Neural crest cell (in vitro differentiated cells): ENCODE data around the gene TAPBPL. TPM values are rescaled to one million over a fixed set of nuclear protein-coding genes. Genes with fewer than 3 reads are reported as not detected.

Experiments
- DNase-seq: peaks from one replicate; pipeline ENCODE4 v3.0.0; 2021; ENCODE audit warnings: low read depth, mixed read lengths, low spot score
- H3K27ac Mint-ChIP-seq: one replicate; pipeline ENCODE4 v1.8.0; 2021; ENCODE audit warnings: mild to moderate bottlenecking, mixed read lengths; ENCODE audit not compliant: unreplicated experiment
- H3K27me3 Mint-ChIP-seq: 2 replicates; pipeline ENCODE4 v1.8.0; 2021; ENCODE audit warnings: low read depth, mild to moderate bottlenecking, mixed read lengths
- H3K36me3 Mint-ChIP-seq: 2 replicates; pipeline ENCODE4 v1.8.0; 2021; ENCODE audit warnings: low read depth, mild to moderate bottlenecking, mixed read lengths
- H3K4me1 Mint-ChIP-seq: 2 replicates; pipeline ENCODE4 v1.8.0; 2021; ENCODE audit warnings: mixed read lengths
- H3K4me3 Mint-ChIP-seq: one replicate; pipeline ENCODE4 v1.8.0; 2021; ENCODE audit warnings: mild to moderate bottlenecking, mixed read lengths
- H3K9me3 Mint-ChIP-seq: 2 replicates; pipeline ENCODE4 v1.8.0; 2021; ENCODE audit warnings: mixed read lengths
- CTCF ChIP-seq: fragments of 200-600 bp; sonication (generic); conservative IDR thresholded peaks from 2 replicates; pipeline ENCODE4 v1.5.0; 2021; ENCODE audit warnings: antibody characterized with exemption, mild to moderate bottlenecking
- total RNA-seq: library from RNA; stranded (reverse); gene quantifications from 2 replicates; pipeline ENCODE4 v1.2.1, GENCODE V29; 2021

Gene TAPBPL
- total RNA-seq, 1 donor from 2014 or later = 1.2 TPM

DNA sequence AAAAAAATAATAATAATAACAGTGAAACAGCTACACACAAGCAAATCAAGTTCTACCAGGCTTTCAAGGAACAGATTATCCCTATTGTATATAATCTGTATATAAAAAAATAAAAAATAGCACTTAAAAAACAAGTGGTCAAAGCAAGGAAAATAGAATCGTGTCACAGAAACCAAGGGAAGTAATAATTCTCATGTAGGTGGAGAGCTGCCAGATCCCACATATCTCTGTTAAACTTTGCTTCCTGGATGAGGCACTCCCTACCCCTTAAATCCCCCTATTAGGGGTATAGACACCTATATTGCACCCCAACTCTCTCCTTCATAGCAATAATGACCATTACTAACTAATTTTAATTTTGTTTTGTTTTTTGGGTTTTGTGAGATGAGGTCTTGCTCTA lies 11.5 kb upstream of the TAPBPL start:
- no peak for TF ChIP-seq CTCF
- H3K36me3 Mint-ChIP-seq = no peaks in the 10 kb centered on the region

DNA sequence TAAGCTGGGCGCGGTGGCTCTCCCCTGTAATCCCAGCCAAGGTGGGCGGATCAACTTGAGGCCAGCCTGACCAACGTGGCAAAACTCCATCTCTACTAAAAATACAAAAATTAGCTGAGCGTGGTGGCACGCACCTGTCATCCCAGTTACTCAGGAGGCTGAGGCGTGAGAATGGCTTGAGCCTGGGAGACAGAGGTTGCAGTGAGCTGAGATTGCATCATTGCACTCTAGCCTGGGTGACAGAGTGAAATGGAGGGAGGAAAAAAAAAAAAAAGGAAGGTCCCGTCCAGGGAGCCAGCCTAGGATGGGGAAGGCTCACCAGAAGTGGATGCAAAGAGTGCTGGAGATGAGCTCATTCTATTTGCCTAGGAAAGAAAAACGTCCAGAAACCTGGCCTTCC lies 9.0 kb upstream of the TAPBPL start:
- Mint-ChIP-seq H3K36me3 (no peaks in the 10 kb centered on the region), H3K27me3 (no peaks in the 10 kb centered on the region), H3K27ac (no peak overlapping the region), H3K9me3 (no peaks in the 10 kb centered on the region), H3K4me3 (no peak overlapping the region), H3K4me1 (no peaks in the 10 kb centered on the region)
- no peak for TF ChIP-seq CTCF
- no peak for DNase-seq

More for the DNA sequence above, 11.5 kb upstream of the TAPBPL start:
- Mint-ChIP-seq H3K27ac (no peak overlapping the region), H3K9me3 (no peaks in the 10 kb centered on the region), H3K4me1 (no peaks in the 10 kb centered on the region), H3K4me3 (no peak overlapping the region), H3K27me3 (no peaks in the 10 kb centered on the region)
- no peak for DNase-seq

DNA sequence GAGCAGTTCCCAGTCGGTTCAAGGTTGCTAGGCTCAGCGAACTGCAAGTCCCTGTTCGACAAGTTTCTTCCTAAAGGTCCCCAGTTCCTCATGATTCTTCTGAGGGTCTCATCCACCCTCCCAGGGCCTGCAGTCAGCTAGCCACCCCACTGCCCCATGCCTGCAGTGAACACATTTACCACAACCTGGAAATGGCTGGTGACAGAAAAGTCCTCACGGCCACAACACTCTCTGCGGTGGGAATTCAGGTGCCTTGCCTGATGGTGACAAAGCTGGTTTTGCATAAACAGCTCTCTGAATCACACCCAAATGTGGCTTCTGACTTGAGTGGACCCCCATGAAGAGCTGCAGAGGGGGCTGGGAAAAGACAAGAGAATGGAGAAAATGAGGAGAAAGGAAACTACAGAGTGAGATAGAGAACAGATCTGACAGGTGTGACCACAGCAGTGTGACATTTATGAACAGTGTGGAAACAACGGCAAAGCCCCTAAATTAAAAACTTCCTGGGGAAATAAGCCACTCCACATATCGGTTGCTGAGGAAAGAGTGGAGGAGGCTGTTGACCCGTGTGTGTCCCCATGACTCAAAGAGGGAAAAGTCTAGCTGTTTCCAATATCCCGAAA lies 8.4 kb upstream of the TAPBPL start:
- Mint-ChIP-seq H3K4me3 (no peak overlapping the region), H3K27ac (no peak overlapping the region), H3K27me3 (no peaks in the 10 kb centered on the region), H3K4me1 (no peaks in the 10 kb centered on the region), H3K36me3 (no peaks in the 10 kb centered on the region), H3K9me3 (no peaks in the 10 kb centered on the region)
- TF ChIP-seq CTCF = no peak
- no peak for DNase-seq

DNA sequence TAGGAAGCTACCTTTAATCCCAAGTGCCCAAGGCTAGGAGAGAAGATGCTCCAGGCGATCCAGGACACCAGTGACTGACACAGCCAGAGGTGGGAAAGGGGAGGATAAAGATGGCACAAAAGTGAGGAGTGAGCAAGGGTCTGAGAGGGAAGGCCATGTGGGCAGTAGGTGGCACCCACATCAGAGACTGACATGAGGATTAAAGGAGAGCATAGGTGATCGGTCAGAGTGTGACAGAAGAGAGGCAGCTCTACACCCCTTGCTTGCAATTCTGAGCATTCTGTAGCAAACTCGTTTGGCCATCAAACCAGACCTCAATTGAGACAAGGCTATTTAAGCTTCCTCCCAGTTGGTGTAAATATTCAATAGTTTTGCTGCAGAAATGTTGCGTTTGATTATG lies 7.8 kb upstream of the TAPBPL start:
- no peak for TF ChIP-seq CTCF
- H3K4me3 Mint-ChIP-seq = no peak overlapping the region
- DNase-seq = no peak
- no peaks in the 10 kb centered on the region for H3K27me3 Mint-ChIP-seq
- H3K36me3 Mint-ChIP-seq = no peaks in the 10 kb centered on the region
- no peak overlapping the region for H3K27ac Mint-ChIP-seq
- H3K9me3 Mint-ChIP-seq = no peaks in the 10 kb centered on the region
- H3K4me1 Mint-ChIP-seq = no peaks in the 10 kb centered on the region

- no peak for DNase-seq
- no peak for TF ChIP-seq CTCF
- H3K27me3 Mint-ChIP-seq = no peaks in the 10 kb centered on the region
- H3K9me3 Mint-ChIP-seq = no peaks in the 10 kb centered on the region
- no peak within 1 kb of the TSS for H3K4me3 Mint-ChIP-seq
- H3K27ac Mint-ChIP-seq = no peak within 1 kb of the TSS
- H3K4me1 Mint-ChIP-seq = no peaks in the 10 kb centered on the region
- H3K36me3 Mint-ChIP-seq = no peaks in the 10 kb centered on the region
Observed at GRCh38 chr12:6444704-6445688, 6.8 kb upstream of the TAPBPL start, which contains the start of gene CD27. Gene CD27 (plus strand): TSS chr12:6444955. CDS start chr12:6445096, 141 bp downstream.
